ENCODE results near the gene ME1. TPM values are rescaled to one million over a fixed set of nuclear protein-coding genes. Genes with fewer than 3 reads are reported as not detected.
A peak's percentile ranks its signal among the peaks of the same experiment; 100 is the strongest.
"Not testable (repeated sequence)": the region's sequence is repeated elsewhere in the genome, so short reads cannot be mapped to it uniquely, and the experiment has no call there.

Gene ME1
- total RNA-seq, 1 experiment from 2014 or later, result 17.8 TPM

- Mint-ChIP-seq H3K4me1 (ENCODE audit: insufficient read depth, unreplicated experiment) (no peaks in the 10 kb centered on the region), H3K36me3 (ENCODE audit: insufficient read depth, unreplicated experiment) (peaks cover 16% of the 10 kb centered on the region), H3K27ac (ENCODE audit: low read depth, unreplicated experiment) (peak within 1 kb of the TSS; percentile 90), H3K9me3 (ENCODE audit: unreplicated experiment) (no peaks in the 10 kb centered on the region), H3K27me3 (ENCODE audit: insufficient read depth, unreplicated experiment) (no peaks in the 10 kb centered on the region), H3K4me3 (ENCODE audit: unreplicated experiment) (peak within 1 kb of the TSS; percentile 88)
- no TSS peak for BruUV-seq (replicated peaks)
- no peak for TF ChIP-seq CTCF (IDR thresholded peaks at IDR 0.05; ENCODE audit: unreplicated experiment)
- intact Hi-C loops (cut with micrococcal nuclease), result loop anchor here (1.0 to 5.0 kb wide), 2 partner anchors 10 to 946 kb away; partner anchors contain the start of gene IBTK
- CTCF ChIA-PET, result interaction anchor here (0.6 to 10.2 kb wide), 4 partner anchors 127 to 1295 kb away, joined by 3 to 88 read pairs (median 36); partner anchors contain the start of genes DOP1A and UBE3D
- DNase-seq (ENCODE audit: unreplicated experiment), result peak; percentile 88
- POLR2A ChIA-PET, result interaction anchor here (0.7 to 5.1 kb wide), 8 partner anchors 11 to 126 kb away, joined by 3 to 42 read pairs (median 5); partner anchors contain the start of genes DOP1A and UBE3D
These were observed 237.7 kb downstream of the ME1 start, which contains the start of the genes PGM3 and RWDD2A for GRCh38 chr6:83192871-83193746. TSS of gene PGM3 (minus strand) at chr6:83193265. CDS start at chr6:83191012, 2,253 bp downstream. TSS of gene RWDD2A (plus strand) at chr6:83193357. CDS start at chr6:83194452, 1,095 bp downstream.

- POLR2A ChIA-PET, result interaction anchor here (0.8 to 5.1 kb wide), 2 partner anchors 10 to 32 kb away, joined by 3 to 42 read pairs; no protein-coding TSS in a partner anchor
These were observed 238.4 kb downstream of the ME1 start for GRCh38 chr6:83192456-83192855.

GRCh38 chr6:83191974-83192373 is 238.9 kb downstream of the ME1 start:
- not testable (repeated sequence) for H3K4me1 Mint-ChIP-seq (ENCODE audit: insufficient read depth, unreplicated experiment); H3K9me3 Mint-ChIP-seq (ENCODE audit: unreplicated experiment); H3K27me3 Mint-ChIP-seq (ENCODE audit: insufficient read depth, unreplicated experiment); DNase-seq (ENCODE audit: unreplicated experiment); BruUV-seq (replicated peaks)
- Mint-ChIP-seq H3K36me3 (ENCODE audit: insufficient read depth, unreplicated experiment) (peaks cover 22% of the 10 kb centered on the region), H3K4me3 (ENCODE audit: unreplicated experiment) (peak overlapping the region; percentile 88), H3K27ac (ENCODE audit: low read depth, unreplicated experiment) (peak overlapping the region; percentile 90)
- ChIA-PET CTCF (interaction anchor here (0.6 to 10.2 kb wide), 3 partner anchors 120 to 1294 kb away, joined by 3 to 88 read pairs (median 3); partner anchors contain the start of genes DOP1A and UBE3D), POLR2A (interaction anchor here (0.8 to 5.1 kb wide), 3 partner anchors 9 to 124 kb away, joined by 3 to 42 read pairs (median 4); partner anchors contain the start of gene DOP1A)
- intact Hi-C loops (cut with micrococcal nuclease), result loop anchor here (5.0 kb wide), 1 partner anchor 945 kb away; the partner anchor contains the start of gene IBTK

More at GRCh38 chr6:83192456-83192855, 238.4 kb downstream of the ME1 start:
- Mint-ChIP-seq H3K9me3 (ENCODE audit: unreplicated experiment) (no peaks in the 10 kb centered on the region), H3K4me3 (ENCODE audit: unreplicated experiment) (peak overlapping the region; percentile 88), H3K36me3 (ENCODE audit: insufficient read depth, unreplicated experiment) (peaks cover 19% of the 10 kb centered on the region), H3K27ac (ENCODE audit: low read depth, unreplicated experiment) (peak overlapping the region; percentile 90), H3K4me1 (ENCODE audit: insufficient read depth, unreplicated experiment) (no peaks in the 10 kb centered on the region), H3K27me3 (ENCODE audit: insufficient read depth, unreplicated experiment) (no peaks in the 10 kb centered on the region)
- no peak for TF ChIP-seq CTCF (IDR thresholded peaks at IDR 0.05; ENCODE audit: unreplicated experiment)
- peak; percentile 16 for DNase-seq (ENCODE audit: unreplicated experiment)
- intact Hi-C loops (cut with micrococcal nuclease), result loop anchor here (5.0 kb wide), 1 partner anchor 945 kb away; the partner anchor contains the start of gene IBTK
- CTCF ChIA-PET, result interaction anchor here (0.6 to 10.2 kb wide), 2 partner anchors 126 to 1295 kb away, joined by 3 to 88 read pairs; partner anchors contain the start of genes DOP1A and UBE3D
- TSS peak; percentile 47 for BruUV-seq (replicated peaks)

GRCh38 chr6:83190626-83191025 is 240.2 kb downstream of the ME1 start:
- BruUV-seq (replicated peaks), result no TSS peak
- H3K9me3 Mint-ChIP-seq (ENCODE audit: unreplicated experiment), result no peaks in the 10 kb centered on the region
- peaks cover 19% of the 10 kb centered on the region for H3K36me3 Mint-ChIP-seq (ENCODE audit: insufficient read depth, unreplicated experiment)
- CTCF ChIA-PET, result interaction anchor here (1.1 to 10.2 kb wide), 3 partner anchors 16 to 124 kb away, joined by 3 to 88 read pairs (median 59); partner anchors contain the start of genes DOP1A and UBE3D
- H3K27me3 Mint-ChIP-seq (ENCODE audit: insufficient read depth, unreplicated experiment), result no peaks in the 10 kb centered on the region
- TF ChIP-seq CTCF (IDR thresholded peaks at IDR 0.05; ENCODE audit: unreplicated experiment), result no peak
- no peak for DNase-seq (ENCODE audit: unreplicated experiment)
- intact Hi-C loops (cut with micrococcal nuclease), result loop anchor here (5.0 kb wide), 1 partner anchor 943 kb away; the partner anchor contains the start of gene IBTK
- H3K27ac Mint-ChIP-seq (ENCODE audit: low read depth, unreplicated experiment), result no peak overlapping the region
- POLR2A ChIA-PET, result interaction anchor here (1.0 to 5.1 kb wide), 3 partner anchors 8 to 125 kb away, joined by 4 to 42 read pairs (median 5); partner anchors contain the start of gene UBE3D
- no peak overlapping the region for H3K4me3 Mint-ChIP-seq (ENCODE audit: unreplicated experiment)
- H3K4me1 Mint-ChIP-seq (ENCODE audit: insufficient read depth, unreplicated experiment), result no peaks in the 10 kb centered on the region
